Stimulated activated CD4-positive, alpha-beta T cell treated with anti-CD3 and anti-CD28 coated beads, Interleukin-2, amount 100 ng/mL, for 24 hours (primary cell): Measurements from ENCODE around the gene RNPC3.
"Not testable (repeated sequence)": the region's sequence is repeated elsewhere in the genome, so short reads cannot be mapped to it uniquely, and the experiment has no call there.

Experiments
- DNase-seq, 2 donors: peaks; one replicate each; pipeline ENCODE4 v3.0.0-alpha.2; 2020

Gene RNPC3

GRCh38 chr1:103525607-103526507 is at the start of gene RNPC3:
TSS of gene RNPC3 (plus strand) at chr1:103525699. CDS start at chr1:103526071, 372 bp downstream.
- DNase-seq, result peak; percentile 83 to 89

DNA sequence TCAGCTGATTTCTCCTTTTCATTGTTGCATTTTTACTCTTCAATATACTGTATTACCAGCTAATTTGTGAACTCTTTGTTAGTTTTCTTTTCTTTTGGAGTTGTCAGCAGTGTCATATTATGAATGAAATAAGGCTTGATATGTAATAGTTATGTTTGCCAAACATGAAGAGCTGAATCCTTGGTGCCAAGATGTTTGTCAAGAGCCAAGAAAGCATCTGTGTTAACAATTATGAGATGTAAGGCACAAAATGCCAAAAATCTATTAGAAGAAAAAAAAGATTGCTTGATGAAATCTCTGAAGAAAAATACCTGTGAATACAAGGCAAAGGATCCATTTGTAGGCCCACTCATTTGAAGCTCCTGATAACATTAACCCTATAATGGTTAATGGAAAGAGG is 48.4 kb upstream of the RNPC3 start:
- no peak for DNase-seq

GRCh38 chr1:103489935-103490334 is 35.6 kb upstream of the RNPC3 start:
- DNase-seq, result no peak

DNA sequence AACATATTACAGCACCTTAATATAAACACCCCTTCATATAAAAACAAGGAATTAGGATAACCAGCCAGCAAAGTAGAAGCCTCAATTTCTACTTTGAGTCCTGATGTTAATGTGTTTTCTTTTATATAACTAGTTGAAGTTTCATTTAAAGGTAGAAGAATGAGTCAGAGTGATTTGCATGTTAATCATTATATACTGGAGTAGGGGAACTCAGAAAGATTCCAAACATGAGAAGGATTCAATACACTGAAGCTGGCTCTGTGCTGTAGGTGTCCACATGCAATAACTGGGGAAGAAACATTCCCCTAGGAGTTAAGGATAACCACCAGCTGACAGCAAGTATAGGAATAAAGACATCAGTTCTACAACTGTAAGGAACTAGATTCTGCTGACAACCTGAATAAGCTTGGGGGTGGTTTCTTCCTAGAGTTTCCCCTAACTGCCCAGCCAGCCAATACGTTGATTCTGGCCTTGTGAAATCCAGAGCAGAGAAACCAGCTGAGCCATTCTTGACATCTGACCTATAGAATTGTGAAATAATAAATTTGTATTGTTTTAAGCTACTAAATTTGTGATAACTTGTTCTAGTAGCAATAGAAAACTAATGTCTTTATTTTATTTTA is 33.4 kb upstream of the RNPC3 start:
- DNase-seq, result no peak

DNA sequence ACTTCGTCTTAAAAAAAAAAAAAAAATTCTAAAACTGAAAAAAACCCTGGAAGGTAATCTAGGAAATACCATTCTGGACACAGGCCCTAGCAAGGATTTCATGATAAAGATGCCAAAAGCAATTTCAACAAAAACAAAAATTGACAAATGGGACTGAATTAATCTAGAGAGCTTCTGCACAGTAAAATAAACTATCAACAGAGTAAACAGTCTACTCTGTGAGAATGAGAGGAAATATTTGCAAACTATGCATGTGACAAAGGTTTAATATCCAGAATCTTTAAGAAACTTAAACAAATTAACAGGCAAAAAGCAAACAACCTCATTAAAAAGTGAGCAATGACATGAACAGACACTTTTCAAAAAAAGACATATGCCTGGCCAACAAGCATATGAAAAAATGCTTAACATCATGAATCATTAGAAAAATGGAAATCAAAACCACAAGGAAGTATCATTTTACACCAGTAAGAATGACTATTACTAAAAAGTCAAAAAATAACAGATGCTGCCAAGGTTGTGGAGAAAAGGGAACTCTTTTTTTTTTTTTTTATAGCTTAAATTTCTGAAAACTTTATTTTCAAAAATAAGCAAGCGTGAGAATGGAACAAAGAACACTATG is 29.4 kb upstream of the RNPC3 start:
- no peak for DNase-seq

DNA sequence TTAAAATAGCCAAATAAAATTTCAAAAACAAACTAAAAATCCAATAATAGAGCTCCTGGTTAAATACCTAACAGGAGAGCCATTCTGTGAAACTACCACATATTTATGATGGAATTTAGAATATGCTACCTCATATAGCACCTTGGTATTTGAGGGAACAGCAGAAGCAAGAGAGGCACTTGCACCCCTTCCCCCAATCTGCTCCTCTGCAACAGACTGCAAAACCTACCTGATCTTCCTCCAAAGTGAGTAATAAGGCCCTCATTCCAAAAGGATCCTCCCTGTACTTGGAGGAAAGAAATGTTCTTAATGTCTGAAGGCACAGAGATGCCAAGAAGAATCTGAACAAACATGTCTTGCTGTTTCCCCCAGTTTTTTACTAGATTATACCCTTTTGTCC is 28.1 kb upstream of the RNPC3 start:
- DNase-seq, result no peak

DNA sequence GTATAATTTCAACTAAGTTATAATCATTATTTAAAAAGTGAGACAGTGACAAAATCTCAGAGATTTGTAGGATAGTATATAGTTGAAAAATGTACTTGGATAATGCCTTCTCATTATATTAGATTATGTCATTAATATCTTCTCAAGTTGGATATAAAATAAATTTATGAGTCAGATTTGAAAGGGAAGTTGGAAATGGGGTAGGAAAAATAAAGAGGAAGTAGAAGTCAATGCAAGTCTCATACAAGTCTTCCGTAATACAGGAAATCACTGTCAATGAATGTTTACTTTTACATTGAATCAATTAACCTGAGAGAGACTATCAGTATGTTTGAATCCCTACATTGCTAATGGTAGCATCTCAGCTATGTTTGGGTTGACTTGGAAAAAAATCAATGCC is 16.2 kb upstream of the RNPC3 start:
- DNase-seq, result no peak

- no peak for DNase-seq
Observed at GRCh38 chr1:103513711-103514110, 11.8 kb upstream of the RNPC3 start.

GRCh38 chr1:103514920-103515503 is 10.5 kb upstream of the RNPC3 start:
- DNase-seq, result no peak

DNA sequence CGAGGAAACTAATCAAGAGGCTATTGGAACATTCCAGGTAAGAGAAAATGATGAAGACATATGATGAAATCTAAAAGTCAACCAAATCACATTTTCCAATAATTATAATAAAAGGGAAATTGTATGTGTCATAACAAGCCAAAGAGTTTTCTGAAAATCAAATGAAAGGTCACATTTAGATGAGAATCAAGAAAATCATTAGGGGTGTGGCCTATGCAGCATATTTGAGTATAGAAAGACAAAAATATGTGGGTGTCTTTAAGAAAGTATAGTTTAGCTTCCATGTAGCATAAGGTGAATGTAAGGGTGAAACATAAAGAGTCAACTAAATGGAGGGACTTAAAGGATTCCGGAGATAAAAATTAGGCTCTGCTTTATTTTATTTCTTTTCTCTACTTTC is 9.2 kb upstream of the RNPC3 start:
- no peak for DNase-seq

DNA sequence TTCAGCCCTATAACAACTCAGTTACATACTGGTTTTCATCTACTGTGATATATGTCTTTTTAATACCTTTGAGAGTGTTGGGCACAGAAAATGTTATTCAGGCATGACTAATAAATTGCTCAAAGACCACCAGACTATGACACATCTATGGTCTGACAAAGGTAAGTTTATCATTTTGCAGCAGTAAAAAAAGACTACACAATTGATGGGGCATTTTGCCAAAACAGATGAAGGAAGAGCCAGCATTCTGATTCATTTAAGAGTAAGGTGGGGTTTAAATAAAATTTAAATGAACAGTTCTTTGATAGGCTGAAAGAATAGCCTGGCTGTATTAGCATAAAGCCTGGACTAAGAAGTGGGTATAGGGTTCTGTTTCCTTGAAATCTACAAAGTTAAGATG is 8.8 kb upstream of the RNPC3 start:
- no peak for DNase-seq

- no peak for DNase-seq
Observed at GRCh38 chr1:103517380-103518047, 8.0 kb upstream of the RNPC3 start.

DNA sequence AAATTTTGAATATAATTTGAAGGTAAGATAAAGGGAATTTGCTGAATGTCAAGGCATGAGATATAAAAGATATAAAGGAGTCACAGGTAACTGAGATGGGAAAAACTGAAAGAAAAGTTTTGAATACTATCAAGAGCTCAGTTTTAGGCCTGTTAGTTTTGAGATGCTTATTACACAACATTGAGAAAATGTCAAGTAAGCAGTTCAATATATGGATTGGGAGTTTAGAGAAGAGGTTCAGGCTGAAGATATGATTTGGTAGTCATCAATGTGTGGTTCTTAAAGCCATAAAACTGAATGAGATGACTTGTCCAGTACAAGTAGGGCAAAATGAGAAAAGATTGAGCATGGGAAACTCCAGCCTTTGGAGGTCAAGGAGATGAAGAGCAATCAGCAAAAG is 4.7 kb upstream of the RNPC3 start:
- DNase-seq, result no peak

DNA sequence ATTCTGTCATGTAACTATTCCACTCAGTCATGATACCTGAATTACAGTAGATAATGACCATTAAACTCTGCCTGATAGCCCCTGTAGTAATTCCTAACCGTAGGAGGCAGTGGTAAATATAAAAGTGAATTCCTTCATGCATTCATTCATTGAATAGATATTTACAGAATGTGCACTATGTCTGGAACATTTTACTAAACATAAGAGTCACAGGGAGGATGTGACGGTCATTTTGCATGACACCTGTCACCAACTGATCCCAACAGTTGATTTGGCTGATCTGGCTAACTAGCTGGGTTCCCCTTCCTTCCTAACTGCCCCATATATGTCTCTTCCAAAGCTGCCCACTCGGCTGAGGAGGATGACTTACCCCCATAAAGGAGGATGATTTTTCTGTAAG is 2.2 kb upstream of the RNPC3 start:
- no peak for DNase-seq

DNA sequence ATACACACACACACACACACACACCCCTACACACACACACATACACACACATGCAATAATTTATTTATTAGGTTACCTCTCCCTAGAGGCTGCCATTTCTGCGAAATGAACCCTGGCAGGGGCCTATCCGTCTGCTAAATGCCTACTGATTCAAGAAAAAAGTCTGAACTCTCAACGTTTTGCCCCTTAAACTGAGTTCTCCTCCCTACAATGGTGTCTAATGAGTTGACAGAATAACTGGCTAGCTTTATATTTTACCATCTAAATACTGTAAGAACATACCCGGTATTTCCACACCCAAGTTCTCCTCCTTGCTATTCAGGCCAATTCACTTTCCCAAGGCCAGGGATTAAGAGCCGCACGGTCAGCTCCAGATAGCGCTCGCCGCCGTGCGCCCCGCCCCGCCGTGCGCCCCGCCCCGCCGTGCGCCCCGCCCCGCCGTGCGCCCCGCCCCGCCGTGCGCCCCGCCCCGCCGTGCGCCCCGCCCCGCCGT is 339 bp upstream of the RNPC3 start:
- peak in 1 of 2 donors; percentile 2 for DNase-seq

GRCh38 chr1:103527331-103527730 is 1.8 kb downstream of the RNPC3 start:
- DNase-seq, result no peak

DNA sequence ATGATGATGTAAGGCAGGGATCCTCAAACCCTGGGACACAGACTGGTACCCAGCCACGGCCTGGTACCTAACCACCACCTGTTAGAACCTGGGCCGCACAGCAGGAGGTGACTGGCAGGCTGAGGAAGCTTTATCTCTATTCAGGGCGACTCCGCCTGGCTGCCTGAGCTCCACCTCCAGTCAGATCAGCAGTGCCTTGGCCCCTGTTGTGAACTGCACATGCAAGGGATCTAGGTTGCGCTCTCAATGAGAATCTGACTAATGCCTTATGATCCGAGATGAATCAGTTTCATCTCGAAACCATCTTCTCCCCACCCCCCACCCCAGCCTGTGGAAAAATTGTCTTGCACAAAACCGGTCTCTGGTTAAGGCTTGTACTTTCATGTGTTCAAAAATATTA is 4.2 kb downstream of the RNPC3 start:
- DNase-seq, result peak; percentile 66 to 72

DNA sequence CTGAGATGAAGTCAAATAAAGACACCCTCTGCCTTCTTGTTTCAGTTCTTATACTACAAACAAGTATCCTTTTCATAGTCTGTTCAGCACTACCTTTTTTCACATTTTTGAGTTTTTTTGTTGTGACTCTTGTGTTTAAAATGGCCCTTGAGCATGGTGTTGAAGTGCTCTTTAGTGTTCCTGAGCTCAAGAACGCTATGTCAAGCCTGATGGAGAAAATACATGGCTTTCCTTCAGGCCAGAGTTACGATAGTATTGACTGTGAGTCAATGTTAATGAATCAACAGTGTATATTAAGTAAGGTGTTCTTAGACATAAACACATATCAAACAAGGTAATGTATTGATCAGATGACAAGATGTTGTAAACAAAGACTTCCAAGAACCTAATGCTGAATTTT is 12.7 kb downstream of the RNPC3 start:
- DNase-seq, result no peak

- DNase-seq, result no peak
Observed at GRCh38 chr1:103541431-103541830, 15.9 kb downstream of the RNPC3 start.

GRCh38 chr1:103546496-103546895 is 21.0 kb downstream of the RNPC3 start:
- no peak for DNase-seq

GRCh38 chr1:103547840-103548239 is 22.3 kb downstream of the RNPC3 start:
- no peak for DNase-seq

- no peak for DNase-seq
Observed at GRCh38 chr1:103560427-103560826, 34.9 kb downstream of the RNPC3 start.

DNA sequence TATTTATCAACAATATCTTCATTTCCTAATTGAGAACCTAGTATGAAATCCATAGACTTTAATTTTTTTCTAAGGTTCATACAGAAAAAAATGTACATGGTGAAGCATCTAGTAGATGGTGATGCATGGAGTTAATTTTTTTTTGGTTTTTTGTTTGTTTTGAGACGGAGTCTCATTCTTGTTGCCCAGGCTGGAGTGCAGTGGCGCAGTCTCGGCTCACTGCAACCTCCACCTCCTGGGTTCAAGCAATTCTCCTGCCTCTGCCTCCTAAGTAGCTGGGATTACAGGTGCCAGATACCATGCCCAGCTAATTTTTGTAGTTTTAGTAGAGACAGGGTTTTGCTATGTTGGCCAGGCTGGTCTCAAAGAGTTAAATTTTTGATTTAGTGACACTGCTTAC is 35.6 kb downstream of the RNPC3 start:
- DNase-seq, result not testable (repeated sequence)
